H1 (cell line): Measurements from ENCODE around the gene KCTD8. TPM values are rescaled to one million over a fixed set of nuclear protein-coding genes. Genes with fewer than 3 reads are reported as not detected.

ENCODE experiments used
- BACH1 ChIP-seq: IDR thresholded peaks from 2 replicates; pipeline ENCODE4 v1.6.1; 2012; ENCODE audit warnings: low read length, improper control_type of control experiment
- BCL11A ChIP-seq, 2 experiments: IDR thresholded peaks; one replicate each; pipeline ENCODE4 v1.6.1; 2011; ENCODE audit warnings: low read depth in 2 of 2, low read length in 2 of 2, mild to moderate bottlenecking in 2 of 2
- BRCA1 ChIP-seq: IDR thresholded peaks from 2 replicates; pipeline ENCODE4 v1.6.1; 2012; ENCODE audit warnings: low read depth, low read length, improper control_type of control experiment
- CBX8 ChIP-seq: fragments of 300-800, 300-1000 bp; sonication (generic); IDR thresholded peaks from 2 replicates; pipeline ENCODE4 v1.7.1; 2016; ENCODE audit warnings: low read depth, low read length, borderline replicate concordance
- CEBPB ChIP-seq: IDR thresholded peaks from 2 replicates; pipeline ENCODE4 v1.6.1; 2012; ENCODE audit warnings: low read depth, low read length
- CHD2 ChIP-seq: IDR thresholded peaks from 2 replicates; pipeline ENCODE4 v1.6.1; 2012; ENCODE audit warnings: low read length, improper control_type of control experiment
- FOSL1 ChIP-seq: IDR thresholded peaks from 2 replicates; pipeline ENCODE4 v1.6.1; 2011; ENCODE audit warnings: mild to moderate bottlenecking, low read depth, low read length, moderate library complexity; ENCODE audit not compliant: insufficient read depth
- GABPA ChIP-seq: IDR thresholded peaks from 2 replicates; pipeline ENCODE4 v1.6.1; 2011; ENCODE audit warnings: mild to moderate bottlenecking, low read length, moderate library complexity, borderline replicate concordance; ENCODE audit not compliant: insufficient read depth
- HDAC6 ChIP-seq: IDR thresholded peaks from one replicate; pipeline ENCODE4 v1.7.1; 2012; ENCODE audit warnings: low read depth, mild to moderate bottlenecking, inconsistent platforms, low read length, moderate library complexity
- JUN ChIP-seq: IDR thresholded peaks from 2 replicates; pipeline ENCODE4 v1.6.1; 2011; ENCODE audit warnings: low read depth, mild to moderate bottlenecking, improper control_type of control experiment, low read length
- KDM5A ChIP-seq: fragments of 200-600 bp; IDR thresholded peaks from 2 replicates; pipeline ENCODE4 v1.7.1; 2012; ENCODE audit warnings: mild to moderate bottlenecking, low read length, inconsistent platforms, mixed read lengths
- NANOG ChIP-seq: IDR thresholded peaks from 2 replicates; pipeline ENCODE4 v1.6.1; 2011; ENCODE audit warnings: low read length, low read depth, mild to moderate bottlenecking, inconsistent platforms; ENCODE audit not compliant: insufficient read depth, poor library complexity, severe bottlenecking
- NRF1 ChIP-seq: IDR thresholded peaks from 2 replicates; pipeline ENCODE4 v1.6.1; 2011; ENCODE audit warnings: mild to moderate bottlenecking, low read depth, low read length, improper control_type of control experiment
- POU5F1 ChIP-seq: IDR thresholded peaks from 2 replicates; pipeline ENCODE4 v1.6.1; 2011; ENCODE audit warnings: low read depth, mild to moderate bottlenecking, low read length, moderate library complexity
- RFX5 ChIP-seq: IDR thresholded peaks from 2 replicates; pipeline ENCODE4 v1.6.1; 2011; ENCODE audit warnings: low read depth, low read length, improper control_type of control experiment, borderline replicate concordance
- RNF2 ChIP-seq: fragments of 200-900, 300-1000 bp; sonication (generic); IDR thresholded peaks from 2 replicates; pipeline ENCODE4 v1.7.1; 2016; ENCODE audit warnings: borderline replicate concordance, low read depth, mild to moderate bottlenecking, antibody characterized with exemption, low read length; ENCODE audit not compliant: poor library complexity, severe bottlenecking; ENCODE audit errors: missing control alignments
- SAP30 ChIP-seq: fragments of 300-600 bp; sonication (generic); IDR thresholded peaks from 2 replicates; pipeline ENCODE4 v1.7.1; 2012; ENCODE audit warnings: low read length, moderate library complexity, mild to moderate bottlenecking, inconsistent platforms; ENCODE audit not compliant: insufficient read depth, insufficient replicate concordance
- SIX5 ChIP-seq: IDR thresholded peaks from 2 replicates; pipeline ENCODE4 v1.6.1; 2011; ENCODE audit warnings: mild to moderate bottlenecking, low read depth, low read length
- SP2 ChIP-seq: IDR thresholded peaks from 2 replicates; pipeline ENCODE4 v1.6.1; 2012; ENCODE audit warnings: mild to moderate bottlenecking, low read length, inconsistent platforms
- SRF ChIP-seq: IDR thresholded peaks from 2 replicates; pipeline ENCODE4 v1.6.1; 2011; ENCODE audit warnings: mild to moderate bottlenecking, low read depth, low read length, moderate library complexity
- SUZ12 ChIP-seq: fragments of 200-600 bp; sonication (generic); IDR thresholded peaks from 2 replicates; pipeline ENCODE4 v1.6.1; 2012; ENCODE audit warnings: mild to moderate bottlenecking, inconsistent platforms, low read length, moderate library complexity, mixed read lengths
- TBP ChIP-seq: IDR thresholded peaks from 2 replicates; pipeline ENCODE4 v1.6.1; 2011; ENCODE audit warnings: low read depth, low read length, improper control_type of control experiment
- TCF12 ChIP-seq: IDR thresholded peaks from 2 replicates; pipeline ENCODE4 v1.6.1; 2011; ENCODE audit warnings: low read depth, mild to moderate bottlenecking, low read length
- TEAD4 ChIP-seq: IDR thresholded peaks from 2 replicates; pipeline ENCODE4 v1.6.1; 2012; ENCODE audit warnings: low read depth, low read length, inconsistent platforms, mixed read lengths
- polyA plus RNA-seq, 7 experiments: library from polyadenylated mRNA; depleted of rRNA in 3 of 7; stranded (reverse) in 5 of 7; unstranded in 2 of 7; fragments of >200 nt in 5 of 7; fragments of 200-250 nt in 2 of 7; gene quantifications; 1 replicate in 5 of 7; 2 replicates in 1 of 7; 4 replicates in 1 of 7; pipeline versions ENCODE4 v1.2.1 to v1.2.3, GENCODE V29; 2011 to 2013; ENCODE audit warnings: missing spikeins in 2 of 7, mixed read lengths in 2 of 7
- total RNA-seq: library from RNA; stranded (reverse); fragmentation: NEBNext Ultra II Directional; extraction: Animal tissue kit (Norgen Biotek cat#: 25700); gene quantifications from 2 replicates; pipeline ENCODE4 v1.2.1, GENCODE V29; 2021
- TF ChIP-seq, protein P1 (sequence below): IDR thresholded peaks from 2 replicates; pipeline ENCODE4 v1.6.1; 2012; ENCODE audit warnings: inconsistent platforms

Gene KCTD8
- total and polyA plus RNA-seq, 2 of the 8 experiments (the other 6 are each of a cell fraction or from before 2014, with no cell fraction given) = 2.9 to 3.7 TPM

DNA sequence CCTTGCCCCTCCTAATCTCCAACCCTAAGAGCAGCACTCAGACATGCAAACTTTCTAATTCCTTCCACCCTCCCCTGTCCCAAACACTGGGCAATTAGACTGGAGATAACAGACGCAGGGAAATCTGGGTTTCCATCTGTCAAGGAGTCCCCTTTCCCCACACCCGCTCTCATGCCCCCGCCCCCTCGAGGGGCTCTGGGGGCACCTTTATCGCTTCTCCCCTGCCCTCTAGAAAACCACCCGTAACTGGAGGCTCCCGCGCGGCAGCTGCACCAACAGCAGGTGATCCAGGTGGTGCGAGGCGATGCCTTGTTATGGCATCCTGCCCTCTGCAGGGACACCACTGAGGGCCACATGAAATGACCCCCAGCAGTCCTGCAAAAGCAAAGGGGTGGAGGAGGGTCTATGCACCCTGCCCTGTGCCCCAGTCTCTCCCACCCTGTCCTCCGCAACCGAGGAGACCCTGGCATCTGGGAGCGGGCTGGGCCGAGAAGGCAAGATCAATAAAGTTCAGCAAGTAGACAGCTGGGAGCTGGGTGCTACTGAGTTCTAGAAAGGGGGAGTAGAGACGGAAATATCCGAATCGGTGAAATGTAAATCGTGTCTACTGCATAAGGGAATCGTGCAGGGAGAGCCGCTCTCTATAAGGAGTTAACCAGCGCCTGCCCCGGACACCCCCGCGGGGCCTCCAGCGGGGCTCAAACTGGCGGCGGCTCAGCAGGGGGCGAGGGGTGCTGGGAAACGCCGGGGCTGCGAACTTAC, 1.6 kb downstream of the KCTD8 start (continued):
- TF ChIP-seq HDAC6 (no peak), BCL11A (IDR thresholded peaks at IDR 0.05; ENCODE audit: low read depth in 2 of 2, low read length in 2 of 2) (no peak), CHD2 (no peak), RNF2 (peak; percentile 30), CEBPB (no peak), RFX5 (no peak), TCF12 (no peak), TBP (no peak), GABPA (no peak), BACH1 (no peak), JUN (no peak), KDM5A (no peak), SAP30 (peak; percentile 37), SUZ12 (no peak), SP2 (no peak), FOSL1 (no peak), NANOG (no peak), NRF1 (no peak), SIX5 (no peak), BRCA1 (no peak), CBX8 (no peak), POU5F1 (no peak), TEAD4 (no peak), SRF (no peak)
- TF ChIP-seq, protein P1, sequence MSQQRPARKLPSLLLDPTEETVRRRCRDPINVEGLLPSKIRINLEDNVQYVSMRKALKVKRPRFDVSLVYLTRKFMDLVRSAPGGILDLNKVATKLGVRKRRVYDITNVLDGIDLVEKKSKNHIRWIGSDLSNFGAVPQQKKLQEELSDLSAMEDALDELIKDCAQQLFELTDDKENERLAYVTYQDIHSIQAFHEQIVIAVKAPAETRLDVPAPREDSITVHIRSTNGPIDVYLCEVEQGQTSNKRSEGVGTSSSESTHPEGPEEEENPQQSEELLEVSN = peak; percentile 93
